Measurements from ENCODE around the gene ING3. TPM values are rescaled to one million over a fixed set of nuclear protein-coding genes. Genes with fewer than 3 reads are reported as not detected.

Gene ING3
- total RNA-seq, 1 experiment from 2014 or later = 12.6 TPM

DNA sequence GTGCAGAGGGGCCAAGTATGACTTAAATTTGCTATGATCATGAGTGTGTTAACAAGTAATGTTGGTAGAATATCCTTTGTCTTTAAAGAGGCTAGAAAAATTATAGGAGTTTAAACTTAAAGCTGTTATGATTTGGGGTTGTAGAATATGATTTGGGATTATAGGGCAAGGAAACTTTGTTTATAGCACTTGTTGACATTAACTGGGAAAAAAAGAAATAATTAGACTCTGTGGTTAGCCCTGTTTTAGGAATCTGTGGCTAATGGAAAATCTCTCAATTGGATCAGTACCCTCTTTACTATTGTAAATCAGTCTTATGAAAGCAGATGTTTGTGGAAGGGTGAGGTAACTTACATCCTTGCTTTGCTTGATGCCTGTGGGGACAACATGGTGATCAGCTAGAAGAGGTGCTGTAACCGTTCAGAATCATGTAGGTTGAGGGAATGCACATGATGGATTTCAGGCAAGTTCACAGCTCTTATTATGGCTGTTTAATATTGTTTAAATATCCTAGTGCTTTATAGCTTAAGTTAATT, 11.1 kb downstream of the ING3 start (continued):
- TF ChIP-seq, protein P1, sequence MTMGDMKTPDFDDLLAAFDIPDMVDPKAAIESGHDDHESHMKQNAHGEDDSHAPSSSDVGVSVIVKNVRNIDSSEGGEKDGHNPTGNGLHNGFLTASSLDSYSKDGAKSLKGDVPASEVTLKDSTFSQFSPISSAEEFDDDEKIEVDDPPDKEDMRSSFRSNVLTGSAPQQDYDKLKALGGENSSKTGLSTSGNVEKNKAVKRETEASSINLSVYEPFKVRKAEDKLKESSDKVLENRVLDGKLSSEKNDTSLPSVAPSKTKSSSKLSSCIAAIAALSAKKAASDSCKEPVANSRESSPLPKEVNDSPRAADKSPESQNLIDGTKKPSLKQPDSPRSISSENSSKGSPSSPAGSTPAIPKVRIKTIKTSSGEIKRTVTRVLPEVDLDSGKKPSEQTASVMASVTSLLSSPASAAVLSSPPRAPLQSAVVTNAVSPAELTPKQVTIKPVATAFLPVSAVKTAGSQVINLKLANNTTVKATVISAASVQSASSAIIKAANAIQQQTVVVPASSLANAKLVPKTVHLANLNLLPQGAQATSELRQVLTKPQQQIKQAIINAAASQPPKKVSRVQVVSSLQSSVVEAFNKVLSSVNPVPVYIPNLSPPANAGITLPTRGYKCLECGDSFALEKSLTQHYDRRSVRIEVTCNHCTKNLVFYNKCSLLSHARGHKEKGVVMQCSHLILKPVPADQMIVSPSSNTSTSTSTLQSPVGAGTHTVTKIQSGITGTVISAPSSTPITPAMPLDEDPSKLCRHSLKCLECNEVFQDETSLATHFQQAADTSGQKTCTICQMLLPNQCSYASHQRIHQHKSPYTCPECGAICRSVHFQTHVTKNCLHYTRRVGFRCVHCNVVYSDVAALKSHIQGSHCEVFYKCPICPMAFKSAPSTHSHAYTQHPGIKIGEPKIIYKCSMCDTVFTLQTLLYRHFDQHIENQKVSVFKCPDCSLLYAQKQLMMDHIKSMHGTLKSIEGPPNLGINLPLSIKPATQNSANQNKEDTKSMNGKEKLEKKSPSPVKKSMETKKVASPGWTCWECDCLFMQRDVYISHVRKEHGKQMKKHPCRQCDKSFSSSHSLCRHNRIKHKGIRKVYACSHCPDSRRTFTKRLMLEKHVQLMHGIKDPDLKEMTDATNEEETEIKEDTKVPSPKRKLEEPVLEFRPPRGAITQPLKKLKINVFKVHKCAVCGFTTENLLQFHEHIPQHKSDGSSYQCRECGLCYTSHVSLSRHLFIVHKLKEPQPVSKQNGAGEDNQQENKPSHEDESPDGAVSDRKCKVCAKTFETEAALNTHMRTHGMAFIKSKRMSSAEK (CRISPR knock-in tag; IDR thresholded peaks at IDR 0.05; ENCODE audit: borderline replicate concordance) = no peak
- TF ChIP-seq ZNF396 (CRISPR knock-in tag; IDR thresholded peaks at IDR 0.05; ENCODE audit: borderline replicate concordance) = no peak
- TF ChIP-seq, protein P2, sequence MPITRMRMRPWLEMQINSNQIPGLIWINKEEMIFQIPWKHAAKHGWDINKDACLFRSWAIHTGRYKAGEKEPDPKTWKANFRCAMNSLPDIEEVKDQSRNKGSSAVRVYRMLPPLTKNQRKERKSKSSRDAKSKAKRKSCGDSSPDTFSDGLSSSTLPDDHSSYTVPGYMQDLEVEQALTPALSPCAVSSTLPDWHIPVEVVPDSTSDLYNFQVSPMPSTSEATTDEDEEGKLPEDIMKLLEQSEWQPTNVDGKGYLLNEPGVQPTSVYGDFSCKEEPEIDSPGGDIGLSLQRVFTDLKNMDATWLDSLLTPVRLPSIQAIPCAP (CRISPR knock-in tag; IDR thresholded peaks at IDR 0.05) = no peak
- TF ChIP-seq GABPB1 (CRISPR knock-in tag; IDR thresholded peaks at IDR 0.05) = no peak
- TF ChIP-seq, protein P3, sequence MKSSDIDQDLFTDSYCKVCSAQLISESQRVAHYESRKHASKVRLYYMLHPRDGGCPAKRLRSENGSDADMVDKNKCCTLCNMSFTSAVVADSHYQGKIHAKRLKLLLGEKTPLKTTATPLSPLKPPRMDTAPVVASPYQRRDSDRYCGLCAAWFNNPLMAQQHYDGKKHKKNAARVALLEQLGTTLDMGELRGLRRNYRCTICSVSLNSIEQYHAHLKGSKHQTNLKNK (CRISPR knock-in tag; IDR thresholded peaks at IDR 0.05) = no peak
- no peak for TF ChIP-seq PRRX2 (CRISPR knock-in tag; IDR thresholded peaks at IDR 0.05)

DNA sequence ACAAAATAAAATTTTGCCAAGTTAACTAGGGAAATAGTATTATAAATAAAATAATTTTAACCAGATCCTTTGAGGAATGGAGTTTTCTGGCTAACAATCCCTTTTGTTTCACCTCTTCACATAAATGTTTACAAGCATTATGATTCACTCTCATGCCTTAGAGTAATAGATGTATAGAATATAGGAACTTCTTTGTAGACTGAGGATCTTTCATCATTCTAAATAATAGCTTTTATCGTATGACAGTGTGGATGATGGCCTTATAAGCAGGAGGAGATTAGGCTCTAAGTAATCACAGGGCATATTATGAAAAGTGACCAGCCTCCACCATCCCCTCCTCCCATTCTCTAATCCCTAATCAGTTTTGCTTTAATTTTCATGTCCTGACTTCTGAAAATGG, 13.5 kb downstream of the ING3 start:
- ATAC-seq (no peak), DNase-seq (ENCODE audit: low spot score) (no peak)
- no peaks in the 10 kb centered on the region for H3K27me3 Mint-ChIP-seq (ENCODE audit: low read depth)
- H3K9me3 Mint-ChIP-seq = peaks cover 2% of the 10 kb centered on the region; the same call in 1 of the 2 replicates
- TF ChIP-seq JUN (CRISPR knock-in tag; IDR thresholded peaks at IDR 0.05) (no peak), ETV6 (CRISPR knock-in tag; IDR thresholded peaks at IDR 0.05) (no peak), GTF2I (CRISPR knock-in tag; conservative IDR thresholded peaks at IDR 0.05) (no peak), TP53 (CRISPR knock-in tag; IDR thresholded peaks at IDR 0.05) (no peak), OVOL2 (CRISPR knock-in tag; IDR thresholded peaks at IDR 0.05; ENCODE audit: borderline replicate concordance) (no peak)
- H3K4me1 Mint-ChIP-seq = peaks cover 25% of the 10 kb centered on the region
- H3K4me3 Mint-ChIP-seq = no peak overlapping the region
- POLR2A ChIA-PET = no interaction called here
- H3K27ac Mint-ChIP-seq = no peak overlapping the region
- H3K36me3 Mint-ChIP-seq = peaks cover 20% of the 10 kb centered on the region
- CTCF ChIA-PET = no interaction called here

DNA sequence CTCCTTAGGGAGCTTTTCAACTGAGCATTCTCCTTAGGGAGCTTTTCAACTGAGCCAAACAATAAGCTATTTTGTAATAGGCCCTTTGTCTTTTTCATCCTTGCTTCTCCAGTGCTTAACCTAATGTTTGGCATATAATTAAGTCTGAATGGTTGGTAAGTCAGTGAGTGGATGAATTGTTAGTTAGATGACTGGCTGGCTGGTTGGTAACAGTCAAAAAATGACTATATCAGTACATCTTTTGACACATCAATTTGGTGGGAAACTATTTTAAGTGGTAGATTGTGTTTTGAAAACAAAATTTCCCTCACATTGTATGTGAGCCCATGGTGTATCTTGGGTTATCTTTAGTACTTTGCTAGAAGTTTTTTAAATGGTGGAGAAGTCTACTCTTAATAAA, 16.4 kb downstream of the ING3 start:
- Mint-ChIP-seq H3K4me3 (no peak overlapping the region), H3K27me3 (ENCODE audit: low read depth) (no peaks in the 10 kb centered on the region), H3K36me3 (peaks cover 32% of the 10 kb centered on the region), H3K27ac (no peak overlapping the region), H3K9me3 (no peaks in the 10 kb centered on the region), H3K4me1 (peaks cover 2% of the 10 kb centered on the region)
- ChIA-PET POLR2A (no interaction called here), CTCF (no interaction called here)
- DNase-seq (ENCODE audit: low spot score) (no peak), ATAC-seq (no peak)
- TF ChIP-seq, protein P4, sequence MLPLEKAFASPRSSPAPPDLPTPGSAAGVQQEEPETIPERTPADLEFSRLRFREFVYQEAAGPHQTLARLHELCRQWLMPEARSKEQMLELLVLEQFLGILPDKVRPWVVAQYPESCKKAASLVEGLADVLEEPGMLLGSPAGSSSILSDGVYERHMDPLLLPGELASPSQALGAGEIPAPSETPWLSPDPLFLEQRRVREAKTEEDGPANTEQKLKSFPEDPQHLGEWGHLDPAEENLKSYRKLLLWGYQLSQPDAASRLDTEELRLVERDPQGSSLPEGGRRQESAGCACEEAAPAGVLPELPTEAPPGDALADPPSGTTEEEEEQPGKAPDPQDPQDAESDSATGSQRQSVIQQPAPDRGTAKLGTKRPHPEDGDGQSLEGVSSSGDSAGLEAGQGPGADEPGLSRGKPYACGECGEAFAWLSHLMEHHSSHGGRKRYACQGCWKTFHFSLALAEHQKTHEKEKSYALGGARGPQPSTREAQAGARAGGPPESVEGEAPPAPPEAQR (CRISPR knock-in tag; IDR thresholded peaks at IDR 0.05) = no peak
- TF ChIP-seq ATF2 (CRISPR knock-in tag; IDR thresholded peaks at IDR 0.05; ENCODE audit: borderline replicate concordance, low read depth) (no peak), MXD4 (CRISPR knock-in tag; IDR thresholded peaks at IDR 0.05; ENCODE audit: borderline replicate concordance) (no peak), MYBL2 (CRISPR knock-in tag; IDR thresholded peaks at IDR 0.05) (no peak), NR1H2 (CRISPR knock-in tag; IDR thresholded peaks at IDR 0.05) (no peak), ELF4 (CRISPR knock-in tag; IDR thresholded peaks at IDR 0.05; ENCODE audit: low read depth) (no peak)
- TF ChIP-seq, protein P5, sequence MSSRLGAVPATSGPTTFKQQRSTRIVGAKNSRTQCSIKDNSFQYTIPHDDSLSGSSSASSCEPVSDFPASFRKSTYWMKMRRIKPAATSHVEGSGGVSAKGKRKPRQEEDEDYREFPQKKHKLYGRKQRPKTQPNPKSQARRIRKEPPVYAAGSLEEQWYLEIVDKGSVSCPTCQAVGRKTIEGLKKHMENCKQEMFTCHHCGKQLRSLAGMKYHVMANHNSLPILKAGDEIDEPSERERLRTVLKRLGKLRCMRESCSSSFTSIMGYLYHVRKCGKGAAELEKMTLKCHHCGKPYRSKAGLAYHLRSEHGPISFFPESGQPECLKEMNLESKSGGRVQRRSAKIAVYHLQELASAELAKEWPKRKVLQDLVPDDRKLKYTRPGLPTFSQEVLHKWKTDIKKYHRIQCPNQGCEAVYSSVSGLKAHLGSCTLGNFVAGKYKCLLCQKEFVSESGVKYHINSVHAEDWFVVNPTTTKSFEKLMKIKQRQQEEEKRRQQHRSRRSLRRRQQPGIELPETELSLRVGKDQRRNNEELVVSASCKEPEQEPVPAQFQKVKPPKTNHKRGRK (CRISPR knock-in tag; IDR thresholded peaks at IDR 0.05; ENCODE audit: borderline replicate concordance) = no peak
- TF ChIP-seq, protein P3 (CRISPR knock-in tag; IDR thresholded peaks at IDR 0.05) = no peak
- TF ChIP-seq, protein P6, sequence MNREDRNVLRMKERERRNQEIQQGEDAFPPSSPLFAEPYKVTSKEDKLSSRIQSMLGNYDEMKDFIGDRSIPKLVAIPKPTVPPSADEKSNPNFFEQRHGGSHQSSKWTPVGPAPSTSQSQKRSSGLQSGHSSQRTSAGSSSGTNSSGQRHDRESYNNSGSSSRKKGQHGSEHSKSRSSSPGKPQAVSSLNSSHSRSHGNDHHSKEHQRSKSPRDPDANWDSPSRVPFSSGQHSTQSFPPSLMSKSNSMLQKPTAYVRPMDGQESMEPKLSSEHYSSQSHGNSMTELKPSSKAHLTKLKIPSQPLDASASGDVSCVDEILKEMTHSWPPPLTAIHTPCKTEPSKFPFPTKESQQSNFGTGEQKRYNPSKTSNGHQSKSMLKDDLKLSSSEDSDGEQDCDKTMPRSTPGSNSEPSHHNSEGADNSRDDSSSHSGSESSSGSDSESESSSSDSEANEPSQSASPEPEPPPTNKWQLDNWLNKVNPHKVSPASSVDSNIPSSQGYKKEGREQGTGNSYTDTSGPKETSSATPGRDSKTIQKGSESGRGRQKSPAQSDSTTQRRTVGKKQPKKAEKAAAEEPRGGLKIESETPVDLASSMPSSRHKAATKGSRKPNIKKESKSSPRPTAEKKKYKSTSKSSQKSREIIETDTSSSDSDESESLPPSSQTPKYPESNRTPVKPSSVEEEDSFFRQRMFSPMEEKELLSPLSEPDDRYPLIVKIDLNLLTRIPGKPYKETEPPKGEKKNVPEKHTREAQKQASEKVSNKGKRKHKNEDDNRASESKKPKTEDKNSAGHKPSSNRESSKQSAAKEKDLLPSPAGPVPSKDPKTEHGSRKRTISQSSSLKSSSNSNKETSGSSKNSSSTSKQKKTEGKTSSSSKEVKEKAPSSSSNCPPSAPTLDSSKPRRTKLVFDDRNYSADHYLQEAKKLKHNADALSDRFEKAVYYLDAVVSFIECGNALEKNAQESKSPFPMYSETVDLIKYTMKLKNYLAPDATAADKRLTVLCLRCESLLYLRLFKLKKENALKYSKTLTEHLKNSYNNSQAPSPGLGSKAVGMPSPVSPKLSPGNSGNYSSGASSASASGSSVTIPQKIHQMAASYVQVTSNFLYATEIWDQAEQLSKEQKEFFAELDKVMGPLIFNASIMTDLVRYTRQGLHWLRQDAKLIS (CRISPR knock-in tag; IDR thresholded peaks at IDR 0.05; ENCODE audit: borderline replicate concordance) = no peak
